HL-60 (cell line): Measurements from ENCODE around the gene SYNGR4.
A peak's percentile ranks its signal among the peaks of the same experiment; 100 is the strongest.

Experiments
- CTCF ChIP-seq: IDR thresholded peaks from one replicate; pipeline ENCODE4 v1.5.1; 2011; ENCODE audit warnings: low read length, control low read depth, inconsistent platforms; ENCODE audit not compliant: insufficient read depth
- GABPA ChIP-seq: IDR thresholded peaks from 2 replicates; pipeline ENCODE4 v1.6.1; 2012; ENCODE audit warnings: low read depth
- POLR2AphosphoS5 ChIP-seq: IDR thresholded peaks from 2 replicates; pipeline ENCODE4 v1.6.1; 2012; ENCODE audit warnings: low read depth

DNA sequence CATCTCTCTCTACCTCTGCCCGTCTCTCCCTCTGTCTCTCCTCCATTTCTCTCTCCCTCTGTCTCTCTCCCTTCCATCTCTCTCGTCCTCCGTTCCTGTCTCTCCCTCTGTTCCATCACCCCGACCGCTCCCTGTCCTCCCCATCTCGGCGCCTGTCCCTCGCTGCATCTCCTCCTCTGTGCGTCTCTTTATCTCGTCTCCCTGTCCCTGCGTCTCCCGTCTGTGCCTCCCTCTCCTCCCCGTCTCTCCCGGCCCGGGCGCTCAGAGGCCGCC is 33.9 kb downstream of the SYNGR4 start:
- TF ChIP-seq CTCF, result no peak
- 0 out of 2 replicates have a peak, but pooled peaks have one; percentile 3 for TF ChIP-seq POLR2AphosphoS5
- no peak for TF ChIP-seq GABPA
